Muscle of back (tissue), 11 donors: ENCODE data around the gene TMTC1. TPM values are rescaled to one million over a fixed set of nuclear protein-coding genes. Genes with fewer than 3 reads are reported as not detected.
"Not testable (repeated sequence)": the region's sequence is repeated elsewhere in the genome, so short reads cannot be mapped to it uniquely, and the experiment has no call there.

Source experiments
- DNase-seq, 3 donors: peaks; one replicate each; pipeline versions ENCODE4 v3.0.0 to v3.0.0-alpha.2; 2013
- polyA plus RNA-seq, 10 donors: library from polyadenylated mRNA; unstranded; fragments of 120-200 nt; gene quantifications; one replicate each; pipeline ENCODE4 v1.2.1, GENCODE V29; 2013; ENCODE audit not compliant: insufficient read length in 10 of 10

The TMTC1 gene
- polyA plus RNA-seq, 10 donors, result 18.8 to 64.4 (median 36.6) TPM

DNA sequence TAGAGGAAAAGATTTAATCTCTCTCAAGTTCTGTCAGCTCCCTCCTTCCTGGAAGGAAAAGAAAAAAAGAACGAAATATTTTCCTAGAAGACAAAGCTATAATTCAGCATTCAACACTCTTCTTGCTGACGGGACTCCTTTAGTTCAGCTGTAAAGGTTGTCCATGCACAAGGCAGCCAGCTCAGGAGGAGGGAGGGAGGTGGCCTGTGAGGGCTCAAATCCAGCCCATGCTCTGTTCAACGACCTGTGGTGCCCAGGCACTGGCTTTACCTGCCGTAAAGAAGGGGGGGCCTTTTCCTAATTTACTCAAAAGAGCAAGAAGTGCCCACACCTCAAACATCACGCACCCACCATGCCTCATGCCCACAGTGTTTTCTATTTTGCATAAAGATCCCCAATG lies 109.3 kb downstream of the TMTC1 start:
- DNase-seq, result peak in 1 of 3 donors; percentile 19

DNA sequence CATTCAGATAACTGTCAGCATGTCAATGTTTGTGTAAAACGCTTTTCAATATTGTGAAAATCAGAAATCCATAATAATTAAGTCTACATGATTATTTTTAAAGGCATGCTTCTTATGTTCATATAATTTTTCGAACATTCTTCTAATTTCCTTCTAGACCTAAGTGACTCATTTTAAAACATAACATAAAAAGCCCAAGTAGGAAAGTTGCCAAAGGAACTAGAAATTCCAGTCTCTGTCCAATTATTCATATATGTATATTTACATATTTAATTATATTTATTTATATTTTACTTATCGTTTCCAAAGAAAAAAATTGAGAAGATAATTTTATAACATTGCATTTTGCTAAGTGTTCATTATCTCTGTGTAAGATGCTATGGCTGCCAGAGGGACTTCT lies 110.4 kb downstream of the TMTC1 start:
- no peak for DNase-seq

GRCh38 chr12:29672580-29672979 lies 111.2 kb downstream of the TMTC1 start:
- DNase-seq, result no peak

GRCh38 chr12:29671742-29672141 lies 112.0 kb downstream of the TMTC1 start:
- no peak for DNase-seq

DNA sequence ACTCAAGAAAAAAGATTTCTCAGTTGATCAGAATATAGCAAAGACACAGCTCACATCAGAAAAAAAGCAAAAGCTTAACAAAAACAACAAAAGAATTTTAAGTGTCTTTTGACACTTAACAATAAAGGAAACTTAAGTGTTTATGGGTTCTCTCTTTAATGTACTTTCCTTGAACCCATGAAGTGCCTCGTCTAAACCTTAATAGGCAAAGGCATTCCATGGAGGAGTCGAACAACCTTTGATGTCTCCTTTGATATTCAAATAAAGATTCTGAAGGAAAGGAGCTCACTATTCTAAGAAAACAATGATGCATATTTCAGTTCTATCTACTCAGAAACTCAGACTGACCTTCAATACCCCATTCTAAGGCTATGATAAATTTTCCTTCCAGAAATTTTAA lies 116.7 kb downstream of the TMTC1 start:
- DNase-seq, result no peak

DNA sequence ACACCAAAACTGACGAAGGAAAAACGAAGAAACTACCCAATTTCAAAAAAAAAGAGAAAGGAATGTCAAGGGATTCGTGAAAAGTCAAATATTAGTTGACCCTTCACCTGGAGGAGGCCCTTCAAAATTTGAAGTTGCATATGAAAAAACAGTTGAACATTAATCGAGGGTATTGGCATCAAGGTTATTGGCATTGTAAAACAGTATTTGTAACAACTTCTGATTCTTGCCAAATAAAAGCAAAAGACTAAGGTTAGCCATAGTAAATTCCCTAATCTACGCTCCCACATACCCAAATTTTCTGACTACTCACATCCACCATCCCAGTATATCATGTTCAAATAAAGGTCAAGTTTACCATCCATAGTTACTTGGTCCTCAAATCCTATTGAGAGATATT lies 118.6 kb downstream of the TMTC1 start:
- DNase-seq, result no peak

- peak in 2 of 3 donors; percentile 36 to 49 for DNase-seq
Measured at GRCh38 chr12:29662734-29663323, 120.9 kb downstream of the TMTC1 start.

GRCh38 chr12:29660847-29661246 lies 122.9 kb downstream of the TMTC1 start:
- no peak for DNase-seq

DNA sequence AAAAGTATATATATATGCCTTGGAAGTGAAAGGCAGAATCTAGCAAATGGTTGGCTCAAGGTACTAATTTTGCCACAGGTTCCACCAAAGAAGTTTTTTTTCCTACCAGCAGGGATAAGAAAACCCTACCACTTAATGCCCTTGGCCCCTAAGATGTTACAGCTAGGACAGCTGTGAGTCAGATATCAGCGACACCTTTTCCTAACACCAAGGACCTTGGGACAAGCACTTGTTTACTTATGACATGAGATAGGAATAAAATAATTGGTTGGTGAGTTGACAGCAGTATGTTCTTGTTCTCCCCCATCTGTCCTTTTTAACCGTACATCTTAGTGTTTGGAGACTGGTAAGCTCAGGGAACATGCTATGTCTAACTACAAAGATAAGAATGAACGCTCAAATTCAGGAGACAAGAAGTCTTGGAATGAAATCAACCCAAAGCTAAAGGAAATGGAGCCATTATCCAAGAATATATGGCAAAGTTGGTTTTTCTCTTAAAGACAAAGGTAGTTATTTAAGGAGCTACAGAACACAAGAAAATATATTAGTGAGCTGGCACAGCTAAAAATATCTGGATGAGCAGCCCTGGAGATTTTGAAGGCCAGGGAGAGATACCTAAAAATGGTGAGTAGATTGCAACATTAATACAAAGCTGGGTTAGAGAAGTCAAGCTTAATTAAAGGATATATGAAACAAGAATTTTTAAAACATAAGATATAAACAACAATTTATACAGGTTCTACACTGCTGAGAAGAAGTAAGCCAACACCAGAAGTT lies 126.8 kb downstream of the TMTC1 start:
- DNase-seq, result no peak

- peak in 1 of 3 donors; percentile 55 for DNase-seq
Measured at GRCh38 chr12:29655861-29656260, 127.9 kb downstream of the TMTC1 start.

GRCh38 chr12:29653286-29653685 lies 130.5 kb downstream of the TMTC1 start:
- DNase-seq, result no peak

- no peak for DNase-seq
Measured at GRCh38 chr12:29650371-29650770, 133.4 kb downstream of the TMTC1 start.

DNA sequence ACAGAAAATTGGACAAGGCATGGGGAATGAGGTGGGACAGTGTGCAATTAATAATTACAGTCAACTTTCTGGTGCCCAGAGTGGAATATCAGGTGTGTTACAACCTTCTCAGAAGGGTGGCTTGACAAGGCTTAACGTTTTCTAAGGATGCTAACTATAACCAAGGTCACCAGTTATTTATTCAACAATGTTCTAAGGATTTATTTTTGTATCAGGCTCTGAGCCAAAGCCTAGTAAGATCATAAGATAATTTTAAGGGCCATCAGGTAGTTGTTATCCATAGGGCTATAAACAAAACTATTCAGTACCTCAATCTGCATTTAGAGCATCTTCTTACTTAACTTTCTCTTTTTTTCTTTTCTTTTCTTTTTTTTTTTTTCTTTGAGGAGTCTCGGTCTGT lies 134.0 kb downstream of the TMTC1 start:
- no peak for DNase-seq

GRCh38 chr12:29644536-29645162 lies 139.1 kb downstream of the TMTC1 start:
- no peak for DNase-seq

- DNase-seq, result peak in 1 of 3 donors; percentile 32
Measured at GRCh38 chr12:29640589-29641345, 143.0 kb downstream of the TMTC1 start.

GRCh38 chr12:29639893-29640495 lies 143.7 kb downstream of the TMTC1 start:
- DNase-seq, result peak in 1 of 3 donors; percentile 34

DNA sequence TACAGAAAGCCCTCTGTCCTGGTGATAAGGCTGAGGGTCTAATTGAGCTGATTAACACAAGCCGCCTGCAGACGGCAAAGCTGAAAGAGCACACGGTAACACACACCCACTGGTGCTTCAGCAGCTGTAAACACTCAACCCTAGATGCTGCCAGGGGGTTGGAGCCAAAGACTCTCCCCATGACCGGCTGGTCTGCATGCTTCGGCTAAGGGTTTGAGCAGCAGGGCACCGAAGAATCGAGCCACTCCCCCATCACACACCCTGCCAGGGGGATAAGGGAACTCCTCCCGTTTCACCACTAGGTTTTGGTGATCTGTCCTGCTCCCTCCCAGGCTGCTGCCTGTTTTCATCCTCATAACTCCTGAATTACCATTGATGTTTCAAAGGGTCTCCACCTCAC lies 145.2 kb downstream of the TMTC1 start:
- no peak for DNase-seq

GRCh38 chr12:29634057-29634456 lies 149.7 kb downstream of the TMTC1 start:
- DNase-seq, result no peak

DNA sequence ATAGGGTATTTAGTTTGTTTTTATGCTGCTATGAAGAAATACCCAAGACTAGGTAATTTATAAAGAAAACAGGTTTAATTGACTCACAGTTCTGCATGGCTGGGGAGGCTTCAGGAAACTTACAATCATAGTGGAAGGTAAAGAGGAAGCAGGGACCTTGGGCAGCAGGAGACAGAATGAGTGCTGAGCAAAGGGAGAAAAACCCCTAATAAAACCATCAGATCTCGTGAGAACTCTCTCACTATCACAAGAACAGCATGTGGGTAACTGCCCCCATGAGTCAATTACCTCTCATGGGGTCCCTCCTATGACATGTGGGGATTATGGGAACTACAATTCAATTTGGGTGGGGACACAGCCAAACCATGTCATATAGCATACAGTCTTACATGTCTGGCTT lies 153.6 kb downstream of the TMTC1 start:
- not testable (repeated sequence) for DNase-seq

GRCh38 chr12:29627221-29627620 lies 156.5 kb downstream of the TMTC1 start:
- no peak for DNase-seq

DNA sequence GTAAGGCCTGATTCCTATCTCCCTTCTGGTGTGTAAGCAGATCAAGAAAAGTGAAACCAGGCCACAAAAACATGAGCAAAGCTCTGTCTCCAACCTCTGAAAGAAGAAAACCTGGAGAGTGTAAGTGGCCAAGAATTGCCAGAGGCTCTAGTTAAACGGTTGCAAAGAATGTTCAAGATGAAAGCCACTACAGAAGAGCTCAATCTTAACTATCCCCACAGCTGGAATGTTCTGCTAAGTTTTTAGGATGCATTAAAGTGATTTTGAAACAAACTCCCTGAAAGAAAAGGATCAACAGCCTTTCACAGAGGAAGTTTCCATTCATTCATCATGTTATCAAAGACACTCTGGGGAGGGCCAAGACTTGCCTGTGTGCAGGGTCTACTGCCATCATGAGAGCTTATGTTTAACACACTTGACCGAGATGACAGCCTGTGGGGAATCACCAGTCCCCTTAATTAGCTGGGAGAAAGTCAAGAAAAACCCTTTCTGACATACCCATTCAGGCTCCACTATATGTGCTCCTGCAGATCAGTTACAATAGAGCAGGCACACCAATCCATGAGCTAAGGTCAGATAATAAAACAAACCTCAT lies 158.3 kb downstream of the TMTC1 start:
- DNase-seq, result no peak

GRCh38 chr12:29622251-29622650 lies 161.5 kb downstream of the TMTC1 start:
- no peak for DNase-seq
